Adipocyte (in vitro differentiated cells): Measurements from ENCODE around the gene IMMP2L.

Experiments used
- DNase-seq: peaks from one replicate; pipeline ENCODE4 v3.0.0-alpha.2; 2015; ENCODE audit warnings: low read depth
- H3K27me3 ChIP-seq: replicated peaks from 2 replicates; pipeline ENCODE4 v1.7.0; 2013; ENCODE audit warnings: mild to moderate bottlenecking, low read length, moderate library complexity; ENCODE audit not compliant: control insufficient read depth, insufficient read depth
- H3K36me3 ChIP-seq: 2 replicates; pipeline ENCODE4 v1.7.0; 2013; ENCODE audit warnings: low read length, mild to moderate bottlenecking, moderate library complexity; ENCODE audit not compliant: control insufficient read depth, insufficient read depth, severe bottlenecking
- H3K4me1 ChIP-seq: 2 replicates; pipeline ENCODE4 v1.7.0; 2013; ENCODE audit warnings: mild to moderate bottlenecking, low read length, moderate library complexity; ENCODE audit not compliant: control insufficient read depth, insufficient read depth
- H3K4me3 ChIP-seq: 2 replicates; pipeline ENCODE4 v1.7.0; 2013; ENCODE audit warnings: mild to moderate bottlenecking, low read length, moderate library complexity
- H3K9ac ChIP-seq: 2 replicates; pipeline ENCODE4 v1.7.0; 2013; ENCODE audit warnings: mild to moderate bottlenecking, low read length, moderate library complexity
- H3K9me3 ChIP-seq: 2 replicates; pipeline ENCODE4 v1.7.0; 2013; ENCODE audit warnings: mild to moderate bottlenecking, low read length, moderate library complexity; ENCODE audit not compliant: control insufficient read depth

Gene IMMP2L

GRCh38 chr7:111388016-111388415 lies 174.3 kb downstream of the IMMP2L start:
- Histone ChIP-seq H3K4me3 (no peak overlapping the region), H3K4me1 (peaks cover 22% of the 10 kb centered on the region), H3K9ac (no peak overlapping the region), H3K36me3 (no peaks in the 10 kb centered on the region), H3K27me3 (no peaks in the 10 kb centered on the region), H3K9me3 (no peaks in the 10 kb centered on the region)
- DNase-seq = no peak

DNA sequence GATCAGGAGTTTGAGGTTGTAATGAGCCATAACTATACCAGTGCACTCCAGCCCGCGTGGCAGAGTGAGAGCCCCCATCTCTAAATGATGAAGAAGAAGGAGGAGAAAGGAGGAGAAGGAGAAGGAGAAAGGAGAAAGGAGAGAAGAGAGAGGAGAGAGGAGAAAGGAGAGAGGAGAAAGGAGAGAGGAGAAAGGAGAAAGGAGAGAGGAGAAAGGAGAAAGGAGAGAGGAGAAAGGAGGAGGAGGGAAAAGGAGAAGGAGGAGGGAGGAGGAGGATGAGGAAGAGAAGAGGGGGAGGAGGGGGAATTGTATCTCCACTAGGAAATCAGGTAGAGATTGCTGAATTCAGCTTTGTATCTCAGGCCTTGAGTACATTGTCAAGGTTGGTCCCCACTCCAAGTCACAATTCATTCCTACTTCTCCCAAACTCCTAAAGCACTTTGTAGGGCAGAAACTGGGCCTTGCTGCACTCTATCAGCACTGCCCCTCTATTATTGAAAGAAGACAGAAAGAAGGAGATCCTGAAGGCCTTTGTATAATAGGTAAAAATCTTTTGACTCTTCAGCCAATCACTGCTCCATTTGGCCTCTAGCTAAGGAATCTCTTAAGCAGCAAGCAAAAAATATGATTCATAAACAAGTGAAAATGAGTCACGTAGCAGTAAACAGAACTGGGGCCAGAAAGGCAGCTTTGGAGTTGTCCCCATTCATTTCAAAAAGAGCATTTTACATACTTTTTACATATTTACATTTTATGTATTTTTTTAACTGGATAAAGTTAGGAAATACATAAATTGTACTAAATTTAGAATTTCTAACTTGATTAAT lies 178.0 kb downstream of the IMMP2L start:
- no peak overlapping the region for H3K4me3 ChIP-seq
- DNase-seq = peak; percentile 70

GRCh38 chr7:111383133-111383532 lies 179.2 kb downstream of the IMMP2L start:
- Histone ChIP-seq H3K27me3 (no peaks in the 10 kb centered on the region), H3K36me3 (no peaks in the 10 kb centered on the region), H3K4me1 (peaks cover 14% of the 10 kb centered on the region), H3K9me3 (no peaks in the 10 kb centered on the region), H3K9ac (no peak overlapping the region), H3K4me3 (no peak overlapping the region)
- no peak for DNase-seq

More for the DNA sequence above, 178.0 kb downstream of the IMMP2L start:
- Histone ChIP-seq H3K9ac (peak overlapping the region; percentile 46), H3K4me1 (peaks cover 14% of the 10 kb centered on the region), H3K9me3 (no peaks in the 10 kb centered on the region), H3K36me3 (no peaks in the 10 kb centered on the region), H3K27me3 (no peaks in the 10 kb centered on the region)

- H3K4me3 ChIP-seq = no peak overlapping the region
- no peaks in the 10 kb centered on the region for H3K9me3 ChIP-seq
- H3K36me3 ChIP-seq = no peaks in the 10 kb centered on the region
- no peak overlapping the region for H3K9ac ChIP-seq
- H3K4me1 ChIP-seq = peaks cover 14% of the 10 kb centered on the region
- no peak for DNase-seq
- no peaks in the 10 kb centered on the region for H3K27me3 ChIP-seq
Measured at GRCh38 chr7:111381590-111381989, 180.7 kb downstream of the IMMP2L start.

DNA sequence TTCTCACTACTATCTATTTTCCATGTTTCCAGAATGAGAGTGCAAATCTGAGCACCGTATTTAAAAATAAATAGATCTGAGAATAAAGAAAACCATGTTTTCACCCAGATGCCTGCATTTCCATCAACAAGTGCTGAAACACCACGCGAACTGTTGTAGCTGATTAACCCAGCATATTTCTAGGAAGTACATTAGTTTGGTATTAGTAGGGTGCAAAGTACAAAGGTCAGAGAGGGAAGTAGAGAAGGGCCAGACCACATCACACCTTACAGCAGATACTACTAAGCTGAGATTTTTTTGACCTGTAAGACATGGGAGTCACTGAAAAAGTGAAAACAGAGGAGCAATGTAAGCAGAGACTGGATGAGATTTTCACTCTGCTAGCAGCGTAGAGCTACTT lies 181.3 kb downstream of the IMMP2L start:
- H3K4me1 ChIP-seq = peaks cover 14% of the 10 kb centered on the region
- no peaks in the 10 kb centered on the region for H3K9me3 ChIP-seq
- H3K4me3 ChIP-seq = no peak overlapping the region
- no peaks in the 10 kb centered on the region for H3K36me3 ChIP-seq
- no peaks in the 10 kb centered on the region for H3K27me3 ChIP-seq
- no peak overlapping the region for H3K9ac ChIP-seq
- DNase-seq = no peak

GRCh38 chr7:111374027-111374426 lies 188.3 kb downstream of the IMMP2L start:
- Histone ChIP-seq H3K9ac (no peak overlapping the region), H3K27me3 (no peaks in the 10 kb centered on the region), H3K4me3 (no peak overlapping the region), H3K4me1 (peaks cover 4% of the 10 kb centered on the region), H3K36me3 (no peaks in the 10 kb centered on the region), H3K9me3 (no peaks in the 10 kb centered on the region)
- DNase-seq = no peak

GRCh38 chr7:111371437-111371836 lies 190.9 kb downstream of the IMMP2L start:
- Histone ChIP-seq H3K27me3 (no peaks in the 10 kb centered on the region), H3K9ac (no peak overlapping the region), H3K4me1 (peaks cover 4% of the 10 kb centered on the region), H3K9me3 (no peaks in the 10 kb centered on the region), H3K4me3 (no peak overlapping the region), H3K36me3 (no peaks in the 10 kb centered on the region)
- DNase-seq = no peak

- no peak for DNase-seq
- peaks cover 4% of the 10 kb centered on the region for H3K4me1 ChIP-seq
- H3K36me3 ChIP-seq = no peaks in the 10 kb centered on the region
Measured at GRCh38 chr7:111370002-111370401, 192.3 kb downstream of the IMMP2L start.

DNA sequence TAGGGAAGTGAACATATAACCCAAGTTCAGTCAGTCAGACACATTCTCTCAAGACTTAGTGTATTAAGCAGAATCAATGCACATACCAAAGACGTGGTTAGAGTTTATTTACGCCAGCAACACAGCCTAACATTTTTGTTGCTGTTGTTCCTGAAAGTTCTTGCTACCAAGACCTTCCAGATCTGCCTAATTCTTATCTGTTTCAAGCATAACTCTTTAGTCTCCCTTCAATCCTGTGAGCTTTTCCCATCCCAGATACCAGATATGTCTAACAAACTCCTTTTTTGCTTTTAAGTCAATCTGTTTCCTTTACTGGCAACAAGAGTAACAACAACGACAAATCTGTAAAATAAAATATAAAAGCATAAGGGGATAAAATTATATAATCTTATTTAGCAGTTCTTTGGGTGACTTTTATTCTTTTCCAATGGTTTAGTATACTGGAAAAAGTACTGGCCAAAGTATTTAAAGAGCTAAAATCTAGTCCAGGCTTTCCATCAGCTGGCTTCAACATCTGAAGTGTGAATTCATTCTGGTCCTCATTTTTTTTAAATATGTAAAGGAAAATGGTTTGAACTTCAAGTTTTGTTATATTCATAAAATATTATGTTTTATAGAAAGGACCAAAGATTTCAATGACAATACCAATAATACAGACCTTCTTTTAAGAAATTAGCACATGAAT lies 193.8 kb downstream of the IMMP2L start:
- Histone ChIP-seq H3K4me3 (no peak overlapping the region), H3K4me1 (peaks cover 12% of the 10 kb centered on the region), H3K36me3 (no peaks in the 10 kb centered on the region), H3K9ac (no peak overlapping the region), H3K9me3 (no peaks in the 10 kb centered on the region), H3K27me3 (no peaks in the 10 kb centered on the region)
- no peak for DNase-seq

More at GRCh38 chr7:111370002-111370401, 192.3 kb downstream of the IMMP2L start:
- H3K4me3 ChIP-seq = no peak overlapping the region
- no peak overlapping the region for H3K9ac ChIP-seq
- no peaks in the 10 kb centered on the region for H3K27me3 ChIP-seq
- no peaks in the 10 kb centered on the region for H3K9me3 ChIP-seq

- Histone ChIP-seq H3K9ac (no peak overlapping the region), H3K4me3 (no peak overlapping the region), H3K27me3 (no peaks in the 10 kb centered on the region), H3K4me1 (peaks cover 20% of the 10 kb centered on the region), H3K9me3 (no peaks in the 10 kb centered on the region), H3K36me3 (no peaks in the 10 kb centered on the region)
- peak; percentile 78 for DNase-seq
Measured at GRCh38 chr7:111364413-111364812, 197.9 kb downstream of the IMMP2L start.

- H3K27me3 ChIP-seq = no peaks in the 10 kb centered on the region
- peak overlapping the region; percentile 61 for H3K4me3 ChIP-seq
- H3K9me3 ChIP-seq = no peaks in the 10 kb centered on the region
- H3K9ac ChIP-seq = peak overlapping the region; percentile 79
- no peaks in the 10 kb centered on the region for H3K36me3 ChIP-seq
- peak; percentile 64 for DNase-seq
- H3K4me1 ChIP-seq = peaks cover 20% of the 10 kb centered on the region
Measured at GRCh38 chr7:111363099-111363498, 199.2 kb downstream of the IMMP2L start.
